ENCODE measurements around the gene PHACTR1. TPM values are rescaled to one million over a fixed set of nuclear protein-coding genes. Genes with fewer than 3 reads are reported as not detected.

PHACTR1 gene
- polyA plus RNA-seq, 1 of the 3 experiments (the other 2 are of a cell fraction): 0.12 TPM

- no peaks in the 10 kb centered on the region for H3K27me3 ChIP-seq (ENCODE audit: insufficient read depth)
- no peak overlapping the region for H3K27ac ChIP-seq (ENCODE audit: low read depth in 2 of 2, low read length in 1 of 2)
- H2AFZ ChIP-seq (ENCODE audit: low read depth): no peak overlapping the region
- no peak for TF ChIP-seq EZH2phosphoT487 (IDR thresholded peaks at IDR 0.05; ENCODE audit: borderline replicate concordance, low read depth)
- no peak for TF ChIP-seq ELF1 (IDR thresholded peaks at IDR 0.05)
- TF ChIP-seq GABPA (IDR thresholded peaks at IDR 0.05; ENCODE audit: low read depth): no peak
- no peak for TF ChIP-seq TCF12 (IDR thresholded peaks at IDR 0.05)
- no peak for TF ChIP-seq RAD21 (IDR thresholded peaks at IDR 0.05; ENCODE audit: low read length)
- TF ChIP-seq, protein P1, sequence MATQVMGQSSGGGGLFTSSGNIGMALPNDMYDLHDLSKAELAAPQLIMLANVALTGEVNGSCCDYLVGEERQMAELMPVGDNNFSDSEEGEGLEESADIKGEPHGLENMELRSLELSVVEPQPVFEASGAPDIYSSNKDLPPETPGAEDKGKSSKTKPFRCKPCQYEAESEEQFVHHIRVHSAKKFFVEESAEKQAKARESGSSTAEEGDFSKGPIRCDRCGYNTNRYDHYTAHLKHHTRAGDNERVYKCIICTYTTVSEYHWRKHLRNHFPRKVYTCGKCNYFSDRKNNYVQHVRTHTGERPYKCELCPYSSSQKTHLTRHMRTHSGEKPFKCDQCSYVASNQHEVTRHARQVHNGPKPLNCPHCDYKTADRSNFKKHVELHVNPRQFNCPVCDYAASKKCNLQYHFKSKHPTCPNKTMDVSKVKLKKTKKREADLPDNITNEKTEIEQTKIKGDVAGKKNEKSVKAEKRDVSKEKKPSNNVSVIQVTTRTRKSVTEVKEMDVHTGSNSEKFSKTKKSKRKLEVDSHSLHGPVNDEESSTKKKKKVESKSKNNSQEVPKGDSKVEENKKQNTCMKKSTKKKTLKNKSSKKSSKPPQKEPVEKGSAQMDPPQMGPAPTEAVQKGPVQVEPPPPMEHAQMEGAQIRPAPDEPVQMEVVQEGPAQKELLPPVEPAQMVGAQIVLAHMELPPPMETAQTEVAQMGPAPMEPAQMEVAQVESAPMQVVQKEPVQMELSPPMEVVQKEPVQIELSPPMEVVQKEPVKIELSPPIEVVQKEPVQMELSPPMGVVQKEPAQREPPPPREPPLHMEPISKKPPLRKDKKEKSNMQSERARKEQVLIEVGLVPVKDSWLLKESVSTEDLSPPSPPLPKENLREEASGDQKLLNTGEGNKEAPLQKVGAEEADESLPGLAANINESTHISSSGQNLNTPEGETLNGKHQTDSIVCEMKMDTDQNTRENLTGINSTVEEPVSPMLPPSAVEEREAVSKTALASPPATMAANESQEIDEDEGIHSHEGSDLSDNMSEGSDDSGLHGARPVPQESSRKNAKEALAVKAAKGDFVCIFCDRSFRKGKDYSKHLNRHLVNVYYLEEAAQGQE (IDR thresholded peaks at IDR 0.05; ENCODE audit: low read depth, low read length): no peak
- no peaks in the 10 kb centered on the region for H3K36me3 ChIP-seq (replicated peaks in 1 of 2; ENCODE audit: control insufficient read depth in 1 of 2, insufficient read depth in 2 of 2, low read length in 1 of 2)
- H3K4me3 ChIP-seq (ENCODE audit: low read depth in 2 of 2, low read length in 1 of 2): no peak overlapping the region
- H3F3A ChIP-seq (replicated peaks; ENCODE audit: insufficient read depth): no peaks in the 10 kb centered on the region
- CTCF ChIA-PET: no interaction called here
- no peak overlapping the region for H3K9ac ChIP-seq
- no peaks in the 10 kb centered on the region for H3K9me2 ChIP-seq
- no peak for DNase-seq
- H3K4me2 ChIP-seq: no peak overlapping the region
- peaks cover 0 to 7% of the 10 kb centered on the region in 2 experiments; a peak in 2 of 4 replicates for H3K4me1 ChIP-seq (ENCODE audit: control insufficient read depth in 1 of 2, insufficient read depth in 2 of 2, low read depth in 1 of 2, low read length in 1 of 2)
- no peaks in the 10 kb centered on the region for H3K9me3 ChIP-seq
- POLR2A ChIA-PET: no interaction called here
- H3K79me2 ChIP-seq (ENCODE audit: insufficient read depth): no peaks in the 10 kb centered on the region
- no peaks in the 10 kb centered on the region for H4K20me1 ChIP-seq (ENCODE audit: insufficient read depth)
These were observed 321.7 kb downstream of the PHACTR1 start for GRCh38 chr6:13038315-13038714.

- Histone ChIP-seq H4K20me1 (ENCODE audit: insufficient read depth) (no peaks in the 10 kb centered on the region), H3K4me1 (ENCODE audit: control insufficient read depth in 1 of 2, insufficient read depth in 2 of 2, low read depth in 1 of 2, low read length in 1 of 2) (peaks cover 0 to 7% of the 10 kb centered on the region in 2 experiments; a peak in 2 of 4 replicates), H3K27me3 (ENCODE audit: insufficient read depth) (no peaks in the 10 kb centered on the region), H3F3A (replicated peaks; ENCODE audit: insufficient read depth) (no peaks in the 10 kb centered on the region), H3K9me2 (no peaks in the 10 kb centered on the region), H3K9me3 (no peaks in the 10 kb centered on the region), H3K4me2 (no peak overlapping the region), H2AFZ (ENCODE audit: low read depth) (no peak overlapping the region), H3K79me2 (ENCODE audit: insufficient read depth) (no peaks in the 10 kb centered on the region), H3K9ac (no peak overlapping the region), H3K36me3 (replicated peaks in 1 of 2; ENCODE audit: control insufficient read depth in 1 of 2, insufficient read depth in 2 of 2, low read length in 1 of 2) (no peaks in the 10 kb centered on the region), H3K4me3 (ENCODE audit: low read depth in 2 of 2, low read length in 1 of 2) (no peak overlapping the region), H3K27ac (ENCODE audit: low read depth in 2 of 2, low read length in 1 of 2) (no peak overlapping the region)
- TF ChIP-seq GABPA (IDR thresholded peaks at IDR 0.05; ENCODE audit: low read depth) (no peak), MXI1 (IDR thresholded peaks at IDR 0.05; ENCODE audit: low read depth, low read length) (no peak), ELF1 (IDR thresholded peaks at IDR 0.05) (no peak), TAF1 (IDR thresholded peaks at IDR 0.05; ENCODE audit: borderline replicate concordance, low read depth, low read length) (no peak), YY1 (IDR thresholded peaks at IDR 0.05; ENCODE audit: low read depth) (no peak), MEF2A (IDR thresholded peaks at IDR 0.05; ENCODE audit: borderline replicate concordance, low read depth) (no peak), POLR2AphosphoS5 (IDR thresholded peaks at IDR 0.05; ENCODE audit: low read depth, low read length) (no peak), JUND (IDR thresholded peaks at IDR 0.05) (no peak), SMC3 (IDR thresholded peaks at IDR 0.05; ENCODE audit: low read depth, low read length) (no peak), NRF1 (IDR thresholded peaks at IDR 0.05; ENCODE audit: low read depth, low read length) (no peak), RAD21 (IDR thresholded peaks at IDR 0.05; ENCODE audit: low read length) (no peak), CHD2 (IDR thresholded peaks at IDR 0.05; ENCODE audit: low read length, partially characterized antibody) (no peak)
- TF ChIP-seq, protein P1 (IDR thresholded peaks at IDR 0.05; ENCODE audit: low read depth, low read length): no peak
- TF ChIP-seq, protein P2, sequence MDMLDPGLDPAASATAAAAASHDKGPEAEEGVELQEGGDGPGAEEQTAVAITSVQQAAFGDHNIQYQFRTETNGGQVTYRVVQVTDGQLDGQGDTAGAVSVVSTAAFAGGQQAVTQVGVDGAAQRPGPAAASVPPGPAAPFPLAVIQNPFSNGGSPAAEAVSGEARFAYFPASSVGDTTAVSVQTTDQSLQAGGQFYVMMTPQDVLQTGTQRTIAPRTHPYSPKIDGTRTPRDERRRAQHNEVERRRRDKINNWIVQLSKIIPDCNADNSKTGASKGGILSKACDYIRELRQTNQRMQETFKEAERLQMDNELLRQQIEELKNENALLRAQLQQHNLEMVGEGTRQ (IDR thresholded peaks at IDR 0.05; ENCODE audit: borderline replicate concordance, low read depth, low read length): no peak
- 47% methylated on average over 2 of the region's 2 CpGs for WGBS (ENCODE audit: low lambda C conversion rate)
- ChIA-PET CTCF (no interaction called here), POLR2A (no interaction called here)
- DNase-seq: no peak
These were observed 322.2 kb downstream of the PHACTR1 start for GRCh38 chr6:13038741-13039190.

All from SK-N-SH (cell line).